SK-MEL-5 (cell line): ENCODE results near the gene ZNF488. TPM values are rescaled to one million over a fixed set of nuclear protein-coding genes. Genes with fewer than 3 reads are reported as not detected.

Experiments used
- DNase-seq: peaks from one replicate; pipeline ENCODE4 v3.0.0-alpha.2; 2016; ENCODE audit warnings: low read depth, low spot score
- in situ Hi-C: cut with HindIII; loops from 2 replicates; pipeline ENCODE4 v1.10.0; 2016; ENCODE audit warnings: low sequenced_read_pairs, high pct_unique_total_duplicates, low pct_unique_long_range_greater_than_20kb
- total RNA-seq: library from RNA; depleted of rRNA; stranded (reverse); fragments of >200 nt; shearing (Covaris generic); gene quantifications from 2 replicates; pipeline ENCODE4 v1.2.3, GENCODE V29; 2014

ZNF488 gene
- total RNA-seq, 1 experiment from 2014 or later = not detected

DNA sequence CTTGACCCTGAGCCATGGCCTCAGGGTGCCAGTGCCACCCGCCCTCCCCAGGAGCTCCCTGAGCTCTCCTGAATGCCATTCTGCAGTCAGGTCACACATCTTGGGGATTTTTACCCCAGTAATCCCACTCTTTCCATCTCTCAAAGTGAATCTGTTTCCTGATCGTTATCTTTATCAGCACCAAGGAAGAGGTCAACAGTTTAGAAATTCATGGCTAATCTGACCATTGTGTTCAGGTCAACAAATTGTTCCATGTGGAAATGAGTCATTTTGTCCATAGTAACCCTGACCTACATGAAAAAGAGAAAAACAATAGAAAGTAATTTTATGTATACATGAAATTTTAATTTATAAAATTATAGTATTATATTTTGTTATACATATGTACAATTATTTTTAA, 28.8 kb upstream of the ZNF488 start:
- no peak for DNase-seq
- in situ Hi-C loops = no loop called here

DNA sequence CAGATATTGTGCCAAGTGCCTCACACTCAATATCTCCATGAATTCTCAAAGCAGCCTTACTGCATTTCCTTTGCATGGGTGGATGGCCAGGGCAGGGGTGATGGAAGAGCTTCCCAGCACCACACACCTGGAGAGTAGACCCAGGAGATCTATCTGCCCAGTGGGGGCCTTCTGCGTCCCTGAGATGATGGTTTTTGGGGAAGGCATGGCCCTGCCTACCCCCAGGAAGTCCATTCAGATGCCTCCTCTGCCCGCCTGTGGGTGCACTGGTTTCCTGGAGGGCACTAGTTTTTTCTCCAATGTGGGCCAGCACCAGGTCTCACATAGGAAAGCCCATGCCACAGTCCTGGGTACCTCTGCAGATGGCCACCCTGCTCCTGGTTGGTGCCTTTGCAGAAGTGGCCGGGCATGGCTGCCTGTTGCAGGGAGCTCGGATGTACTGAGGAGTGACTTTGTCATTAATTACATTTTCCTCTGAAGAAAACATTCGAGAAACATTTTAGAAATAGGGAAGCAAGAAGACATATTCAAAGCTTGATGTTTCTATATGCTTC, 28.2 kb upstream of the ZNF488 start:
- in situ Hi-C loops = no loop called here

GRCh38 chr10:47410862-47411261, 26.8 kb upstream of the ZNF488 start:
- DNase-seq = no peak
- in situ Hi-C loops = no loop called here

More for the DNA sequence above, 28.2 kb upstream of the ZNF488 start:
- no peak for DNase-seq

DNA sequence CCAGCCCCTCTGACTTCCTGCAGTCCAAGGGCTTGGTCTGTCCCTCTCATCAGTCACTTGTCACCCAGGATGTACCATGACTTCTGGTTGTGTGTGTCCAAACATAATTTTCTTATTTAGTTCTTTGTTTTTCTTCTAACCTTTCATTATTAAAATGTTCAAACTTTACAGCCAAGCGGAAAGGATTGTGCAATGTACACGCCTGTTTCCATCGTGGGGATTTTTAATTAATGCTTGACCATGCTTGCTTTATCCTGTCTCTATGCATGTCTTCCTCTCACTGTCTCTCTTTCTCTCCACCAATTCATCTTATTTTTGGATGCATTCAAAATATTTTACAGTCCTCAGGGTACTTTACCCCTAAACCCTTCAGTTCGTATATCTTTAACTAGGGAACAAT, 26.2 kb upstream of the ZNF488 start:
- in situ Hi-C loops = no loop called here
- DNase-seq = no peak

GRCh38 chr10:47409866-47410256, 25.8 kb upstream of the ZNF488 start:
- DNase-seq = no peak
- in situ Hi-C loops = no loop called here

DNA sequence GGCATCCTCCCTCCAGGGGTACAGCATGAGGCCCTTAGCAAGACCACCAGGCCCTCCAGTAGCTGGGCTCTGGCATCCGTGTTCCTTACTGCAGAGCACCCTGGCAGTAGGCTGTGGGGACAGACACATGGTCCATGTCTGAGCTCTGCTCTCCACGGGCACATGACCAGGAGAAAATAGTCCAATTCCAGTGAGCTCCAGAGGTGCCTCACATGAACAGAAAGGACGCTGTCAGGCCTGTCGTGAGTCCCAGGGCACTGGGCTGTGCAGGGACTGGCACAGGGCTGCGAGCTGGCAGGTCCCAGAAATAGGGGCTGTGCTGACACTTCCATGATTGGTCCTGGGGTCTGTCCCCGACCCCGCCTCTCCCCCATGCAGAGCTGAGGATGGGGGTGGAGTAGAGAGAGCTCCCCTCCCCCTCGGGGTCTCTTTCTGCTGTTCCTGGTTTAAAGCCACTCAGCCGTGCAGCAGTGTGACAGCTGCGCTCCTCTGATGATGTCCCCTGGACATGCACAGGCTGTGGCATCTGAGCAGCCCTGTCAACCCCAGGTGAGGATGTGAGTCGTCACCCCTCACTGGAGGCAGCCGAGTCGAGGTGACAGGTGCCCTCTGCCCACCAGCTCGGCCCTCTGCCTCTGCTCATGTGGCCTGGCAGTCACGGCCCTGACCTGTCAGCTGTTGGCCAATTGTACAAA, 25.2 kb upstream of the ZNF488 start:
- in situ Hi-C loops = no loop called here
- DNase-seq = no peak

DNA sequence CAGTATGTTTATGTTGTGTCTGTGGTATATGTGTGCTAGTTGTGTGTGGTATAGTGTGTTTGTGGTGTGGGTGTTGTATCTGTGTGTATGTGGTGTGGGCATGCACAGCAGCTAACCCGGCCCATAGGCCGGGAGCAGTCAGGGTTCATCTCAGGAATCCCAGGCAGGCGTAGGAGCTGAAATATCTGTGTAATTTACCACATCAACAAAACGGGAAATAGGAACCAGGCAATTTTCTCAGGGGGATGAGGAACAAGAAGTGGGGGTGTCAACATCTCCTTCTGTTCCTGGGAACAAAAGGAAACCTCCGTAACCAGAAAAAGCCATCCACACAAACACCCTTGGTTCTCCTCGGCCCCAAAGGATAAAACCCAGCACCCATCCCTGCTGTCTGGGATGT, 24.5 kb upstream of the ZNF488 start:
- DNase-seq = no peak
- in situ Hi-C loops = no loop called here

DNA sequence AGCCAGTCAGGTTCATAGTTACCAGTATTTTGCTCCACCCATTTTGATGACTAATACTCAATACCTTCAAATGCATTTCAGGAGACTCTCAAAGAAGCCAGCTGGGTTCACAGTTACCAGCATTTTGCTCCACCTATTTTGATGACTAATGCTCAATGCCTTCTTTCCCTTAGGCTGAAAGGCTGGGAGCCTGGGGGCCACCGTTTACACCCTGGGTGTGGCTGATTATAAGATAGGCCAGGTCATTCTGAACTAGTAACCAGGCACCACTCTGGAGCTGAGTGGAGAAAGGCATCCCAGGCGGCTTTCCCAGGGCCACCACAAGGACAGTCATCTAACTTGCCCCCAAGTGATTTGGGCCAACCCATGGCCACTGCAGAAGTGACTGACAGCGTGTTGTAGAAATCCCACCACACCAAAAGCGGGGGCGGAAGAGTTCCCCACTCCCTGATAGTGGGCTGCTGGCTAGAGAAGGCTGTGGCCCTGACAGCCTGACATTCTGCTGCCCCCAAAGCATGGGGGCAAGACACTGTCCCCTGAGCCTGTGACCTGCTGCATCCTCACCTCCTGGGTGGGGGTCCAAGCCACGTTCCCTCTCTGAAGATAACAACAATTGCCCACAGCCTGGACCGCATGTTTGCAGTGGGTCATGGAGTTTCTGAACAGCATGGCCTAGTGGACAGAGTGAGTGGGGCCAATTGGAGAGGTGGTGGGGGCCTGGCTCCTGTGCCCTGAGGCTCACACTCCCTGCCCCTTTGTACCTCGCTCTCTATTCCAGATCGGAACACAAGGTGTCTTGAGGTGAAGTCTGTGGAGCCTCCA, 23.0 kb upstream of the ZNF488 start:
- in situ Hi-C loops = no loop called here
- DNase-seq = no peak

DNA sequence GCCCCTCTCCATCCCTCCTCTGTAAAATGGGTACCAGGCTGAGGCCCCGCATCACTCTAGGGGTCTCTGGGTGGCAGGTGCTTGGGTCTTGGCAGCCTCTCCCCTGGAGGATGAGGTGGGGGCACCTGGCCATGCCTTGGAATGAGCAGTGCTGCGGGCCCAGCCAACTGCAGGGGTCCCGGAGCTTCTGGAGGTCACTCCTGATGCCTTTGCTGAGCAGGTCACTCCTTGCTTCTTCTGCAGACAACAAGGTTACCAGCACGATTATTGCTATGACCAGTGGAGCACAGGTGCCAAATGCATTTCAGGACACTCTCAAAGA, 22.4 kb upstream of the ZNF488 start:
- in situ Hi-C loops = no loop called here
- DNase-seq = no peak

- DNase-seq = no peak
These were observed 21.9 kb upstream of the ZNF488 start for GRCh38 chr10:47405857-47406547.

GRCh38 chr10:47404937-47405336, 20.8 kb upstream of the ZNF488 start:
- in situ Hi-C loops = no loop called here
- DNase-seq = no peak

More at GRCh38 chr10:47405857-47406547, 21.9 kb upstream of the ZNF488 start:
- in situ Hi-C loops = no loop called here

DNA sequence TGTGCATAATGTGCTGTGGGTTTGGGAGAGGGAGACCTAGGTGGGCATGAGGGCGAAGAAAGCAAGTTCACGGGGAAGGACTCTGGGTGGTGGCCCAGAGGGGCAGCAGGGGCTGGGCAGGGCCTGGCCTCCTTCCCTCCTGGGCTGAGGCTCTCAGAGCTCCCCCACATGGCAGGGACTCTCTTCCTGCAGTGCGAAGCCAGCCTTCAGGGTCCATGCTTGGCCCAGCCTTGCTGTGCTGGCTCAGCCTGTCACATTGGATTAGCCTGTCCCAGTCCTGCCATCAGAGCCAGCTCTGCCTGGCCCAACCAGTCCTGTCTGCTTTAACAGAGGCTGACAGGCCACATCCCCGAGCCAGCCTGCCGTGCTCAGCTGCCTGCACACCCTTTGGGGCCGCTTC, 20.4 kb upstream of the ZNF488 start:
- DNase-seq = no peak
- in situ Hi-C loops = no loop called here

DNA sequence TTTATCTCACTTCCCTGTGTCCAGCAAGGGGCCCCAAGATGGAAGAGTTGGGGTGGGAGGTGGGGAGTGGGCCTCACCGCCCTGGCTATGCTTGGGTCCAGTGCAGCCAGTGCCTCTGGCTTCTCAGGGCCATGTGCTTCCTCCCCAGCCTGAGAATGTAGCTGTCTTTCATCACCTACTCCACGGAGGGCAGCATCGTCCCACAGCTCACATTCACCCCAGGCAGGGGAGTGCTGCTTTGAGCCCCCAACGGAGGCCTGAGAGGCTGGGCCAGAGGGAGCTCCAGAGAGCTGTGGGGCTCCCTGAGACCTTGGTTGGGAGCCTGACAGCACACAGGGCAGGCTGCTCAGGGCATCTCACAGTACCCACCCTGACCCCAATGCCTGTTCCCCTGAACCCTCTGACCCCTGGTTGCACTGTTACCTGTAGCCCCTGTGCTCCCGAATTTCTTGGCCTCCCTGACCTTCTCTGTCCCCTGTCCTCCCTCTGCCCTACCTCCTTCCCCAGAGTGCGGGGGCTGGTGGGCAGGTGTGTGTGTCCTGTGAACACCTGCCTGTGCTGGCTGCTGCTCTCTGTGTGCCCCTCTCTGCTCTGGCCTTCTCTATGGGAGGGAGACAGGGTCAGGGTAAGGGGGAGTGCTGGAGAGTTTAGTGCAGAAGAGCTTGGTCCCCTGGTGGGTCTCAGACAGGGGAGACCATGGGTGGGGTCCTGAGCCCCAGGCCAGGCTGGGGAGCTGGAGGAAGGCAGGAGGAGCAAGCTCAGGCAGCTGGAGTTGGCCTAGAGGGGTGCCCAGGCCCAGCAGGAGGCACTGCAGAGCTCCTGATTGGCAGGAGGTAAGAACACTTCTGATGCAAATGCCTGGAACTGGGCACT, 19.6 kb upstream of the ZNF488 start:
- in situ Hi-C loops = no loop called here
- DNase-seq = no peak

GRCh38 chr10:47402641-47403301, 18.7 kb upstream of the ZNF488 start:
- in situ Hi-C loops = no loop called here
- DNase-seq = peak; percentile 42

GRCh38 chr10:47401874-47402640, 18.0 kb upstream of the ZNF488 start:
- no peak for DNase-seq
- in situ Hi-C loops = no loop called here

DNA sequence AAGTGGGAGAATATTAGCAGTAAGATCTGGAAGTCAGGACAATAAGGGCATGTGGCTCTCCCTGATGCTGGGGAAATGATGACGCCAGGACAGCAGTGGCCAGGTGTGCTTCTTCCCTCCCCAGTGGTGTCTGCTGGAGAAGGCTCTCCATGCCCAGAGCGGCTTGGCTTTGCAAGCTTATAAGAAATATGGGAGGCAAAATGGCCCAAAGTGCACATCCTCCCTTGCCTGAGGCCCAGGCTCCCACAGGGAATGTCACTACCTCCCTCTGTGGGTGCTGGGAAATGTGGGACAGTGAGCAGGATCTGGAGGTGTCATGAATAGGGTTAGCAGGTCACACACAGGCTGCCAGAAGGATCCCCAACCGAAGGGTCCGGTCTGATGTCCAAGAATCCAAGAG, 17.1 kb upstream of the ZNF488 start:
- no peak for DNase-seq
- in situ Hi-C loops = no loop called here
